GM12878 (cell line): Measurements from ENCODE around the gene NXPH1.

Source experiments
- ELK1 ChIP-seq: IDR thresholded peaks from 2 replicates; pipeline ENCODE4 v1.6.1; 2012; ENCODE audit warnings: low read depth, low read length, improper control_type of control experiment
- FOXK2 ChIP-seq: fragments of 450-650 bp; IDR thresholded peaks from 2 replicates; pipeline ENCODE4 v1.6.1; 2017; ENCODE audit warnings: mild to moderate bottlenecking, moderate library complexity
- NR2F1 ChIP-seq: fragments of 450-650 bp; conservative IDR thresholded peaks from 2 replicates; pipeline ENCODE4 v1.6.1; 2017; ENCODE audit warnings: mild to moderate bottlenecking
- RAD21 ChIP-seq: IDR thresholded peaks from 2 replicates; pipeline ENCODE4 v1.6.1; 2011; ENCODE audit warnings: mild to moderate bottlenecking, low read depth, low read length, moderate library complexity; ENCODE audit not compliant: insufficient read depth
- SMAD1 ChIP-seq: fragments of 450-650 bp; IDR thresholded peaks from 2 replicates; pipeline ENCODE4 v1.6.1; 2018; ENCODE audit warnings: mild to moderate bottlenecking, low read depth; ENCODE audit not compliant: partially characterized antibody
- SP1 ChIP-seq: IDR thresholded peaks from one replicate; pipeline ENCODE4 v1.6.1; 2011; ENCODE audit warnings: low read depth, low read length
- SREBF2 ChIP-seq: IDR thresholded peaks from 2 replicates; pipeline ENCODE4 v1.6.1; 2012; ENCODE audit warnings: mild to moderate bottlenecking, low read length
- YY1 ChIP-seq: IDR thresholded peaks from 2 replicates; pipeline ENCODE4 v1.6.1; 2011; ENCODE audit warnings: low read depth, mild to moderate bottlenecking, low read length

GRCh38 chr7:8566016-8566415 lies 132.6 kb downstream of the NXPH1 start:
- TF ChIP-seq SMAD1 (no peak), ELK1 (no peak), NR2F1 (no peak), SREBF2 (no peak), RAD21 (no peak), SP1 (no peak), YY1 (no peak), FOXK2 (no peak)
